Loucy (cell line): ENCODE measurements around the gene BACH1.

ENCODE experiments used
- H2AFZ ChIP-seq: fragments of 200-600 bp; sonication (generic); 2 replicates; pipeline ENCODE4 v1.6.0; 2016; ENCODE audit warnings: antibody characterized with exemption, mild to moderate bottlenecking, low read length, moderate library complexity
- H3F3A ChIP-seq: fragments of 200-600 bp; 2 replicates; pipeline ENCODE4 v1.6.0; 2016; ENCODE audit warnings: antibody characterized with exemption, low read depth, mild to moderate bottlenecking
- H3K27me3 ChIP-seq: fragments of 200-600 bp; sonication (generic); 2 replicates; pipeline ENCODE4 v1.6.1; 2014; ENCODE audit warnings: low read length, mild to moderate bottlenecking; ENCODE audit not compliant: insufficient read depth, poor library complexity, severe bottlenecking
- H3K36me3 ChIP-seq: fragments of 200-600 bp; sonication (generic); 2 replicates; pipeline ENCODE4 v1.6.1; 2016; ENCODE audit warnings: low read length; ENCODE audit not compliant: insufficient read depth
- H3K4me1 ChIP-seq: fragments of 200-600 bp; sonication (generic); 2 replicates; pipeline ENCODE4 v1.5.1; 2014; ENCODE audit warnings: low read length, mild to moderate bottlenecking; ENCODE audit not compliant: insufficient read depth, poor library complexity, severe bottlenecking
- H3K4me2 ChIP-seq: fragments of 200-600 bp; sonication (generic); 2 replicates; pipeline ENCODE4 v1.6.0; 2014; ENCODE audit warnings: antibody characterized with exemption, low read length, low read depth, mild to moderate bottlenecking; ENCODE audit not compliant: poor library complexity, severe bottlenecking
- H3K4me3 ChIP-seq: fragments of 200-600 bp; sonication (generic); 2 replicates; pipeline ENCODE4 v1.5.1; 2014; ENCODE audit warnings: low read length, mild to moderate bottlenecking, mixed read lengths; ENCODE audit not compliant: poor library complexity, severe bottlenecking
- H3K79me2 ChIP-seq: fragments of 200-600 bp; sonication (generic); 2 replicates; pipeline ENCODE4 v1.6.1; 2014; ENCODE audit warnings: low read length; ENCODE audit not compliant: insufficient read depth
- H3K9ac ChIP-seq: fragments of 200-600 bp; sonication (generic); 2 replicates; pipeline ENCODE4 v1.6.0; 2014; ENCODE audit warnings: mild to moderate bottlenecking, low read depth, low read length, moderate library complexity; ENCODE audit not compliant: poor library complexity, severe bottlenecking
- H3K9me2 ChIP-seq: fragments of 200-600 bp; sonication (generic); replicated peaks from 2 replicates; pipeline ENCODE4 v1.6.1; 2016; ENCODE audit warnings: low read depth, low read length, mixed read lengths
- H3K9me3 ChIP-seq: fragments of 200-600 bp; sonication (generic); 2 replicates; pipeline ENCODE4 v1.6.1; 2014; ENCODE audit warnings: mild to moderate bottlenecking, antibody characterized with exemption, low read length, low read depth; ENCODE audit not compliant: insufficient read depth
- H4K20me1 ChIP-seq: fragments of 200-600 bp; sonication (generic); 2 replicates; pipeline ENCODE4 v1.6.0; 2014; ENCODE audit warnings: antibody characterized with exemption, low read length, mild to moderate bottlenecking; ENCODE audit not compliant: insufficient read depth, poor library complexity, severe bottlenecking
- EZH2phosphoT487 ChIP-seq: fragments of 200-600 bp; IDR thresholded peaks from 2 replicates; pipeline ENCODE4 v1.6.1; 2018; ENCODE audit warnings: antibody characterized with exemption, mild to moderate bottlenecking, moderate library complexity, borderline replicate concordance
- TF ChIP-seq, protein P1 (sequence below): fragments of 200-600 bp; sonication (generic); conservative IDR thresholded peaks from 2 replicates; pipeline ENCODE4 v1.5.1; 2014; ENCODE audit warnings: mild to moderate bottlenecking, antibody characterized with exemption, low read length

The BACH1 gene

DNA sequence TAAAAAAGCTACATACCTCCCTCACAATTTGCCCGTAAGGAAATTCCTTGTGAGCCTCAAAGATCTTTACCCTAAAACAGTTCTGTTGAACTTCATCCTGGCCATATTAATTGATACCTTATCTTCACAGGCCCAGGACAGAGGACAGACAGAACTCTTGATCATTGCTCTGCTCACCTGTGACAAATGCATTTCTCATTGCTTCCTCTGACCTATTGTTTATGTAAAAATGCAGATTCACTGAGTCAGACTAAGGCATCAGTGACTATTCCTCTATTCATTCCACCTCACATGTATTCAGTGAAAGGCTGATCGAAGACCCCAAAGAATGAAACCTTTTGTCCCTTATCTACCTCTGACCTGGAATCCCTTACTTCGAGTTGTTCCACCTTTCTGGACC is 61.0 kb downstream of the BACH1 start:
- Histone ChIP-seq H4K20me1 (no peaks in the 10 kb centered on the region), H3K36me3 (peaks cover 6% of the 10 kb centered on the region; the same call in 1 of the 2 replicates), H3K27me3 (no peaks in the 10 kb centered on the region), H3K4me2 (no peak overlapping the region), H3K4me1 (no peaks in the 10 kb centered on the region), H3K79me2 (no peaks in the 10 kb centered on the region), H3K9ac (no peak overlapping the region), H3K9me3 (no peaks in the 10 kb centered on the region), H3K4me3 (no peak overlapping the region), H3F3A (no peaks in the 10 kb centered on the region), H2AFZ (no peak overlapping the region), H3K9me2 (no peaks in the 10 kb centered on the region)
- TF ChIP-seq, protein P1, sequence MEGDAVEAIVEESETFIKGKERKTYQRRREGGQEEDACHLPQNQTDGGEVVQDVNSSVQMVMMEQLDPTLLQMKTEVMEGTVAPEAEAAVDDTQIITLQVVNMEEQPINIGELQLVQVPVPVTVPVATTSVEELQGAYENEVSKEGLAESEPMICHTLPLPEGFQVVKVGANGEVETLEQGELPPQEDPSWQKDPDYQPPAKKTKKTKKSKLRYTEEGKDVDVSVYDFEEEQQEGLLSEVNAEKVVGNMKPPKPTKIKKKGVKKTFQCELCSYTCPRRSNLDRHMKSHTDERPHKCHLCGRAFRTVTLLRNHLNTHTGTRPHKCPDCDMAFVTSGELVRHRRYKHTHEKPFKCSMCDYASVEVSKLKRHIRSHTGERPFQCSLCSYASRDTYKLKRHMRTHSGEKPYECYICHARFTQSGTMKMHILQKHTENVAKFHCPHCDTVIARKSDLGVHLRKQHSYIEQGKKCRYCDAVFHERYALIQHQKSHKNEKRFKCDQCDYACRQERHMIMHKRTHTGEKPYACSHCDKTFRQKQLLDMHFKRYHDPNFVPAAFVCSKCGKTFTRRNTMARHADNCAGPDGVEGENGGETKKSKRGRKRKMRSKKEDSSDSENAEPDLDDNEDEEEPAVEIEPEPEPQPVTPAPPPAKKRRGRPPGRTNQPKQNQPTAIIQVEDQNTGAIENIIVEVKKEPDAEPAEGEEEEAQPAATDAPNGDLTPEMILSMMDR, result no peak

DNA sequence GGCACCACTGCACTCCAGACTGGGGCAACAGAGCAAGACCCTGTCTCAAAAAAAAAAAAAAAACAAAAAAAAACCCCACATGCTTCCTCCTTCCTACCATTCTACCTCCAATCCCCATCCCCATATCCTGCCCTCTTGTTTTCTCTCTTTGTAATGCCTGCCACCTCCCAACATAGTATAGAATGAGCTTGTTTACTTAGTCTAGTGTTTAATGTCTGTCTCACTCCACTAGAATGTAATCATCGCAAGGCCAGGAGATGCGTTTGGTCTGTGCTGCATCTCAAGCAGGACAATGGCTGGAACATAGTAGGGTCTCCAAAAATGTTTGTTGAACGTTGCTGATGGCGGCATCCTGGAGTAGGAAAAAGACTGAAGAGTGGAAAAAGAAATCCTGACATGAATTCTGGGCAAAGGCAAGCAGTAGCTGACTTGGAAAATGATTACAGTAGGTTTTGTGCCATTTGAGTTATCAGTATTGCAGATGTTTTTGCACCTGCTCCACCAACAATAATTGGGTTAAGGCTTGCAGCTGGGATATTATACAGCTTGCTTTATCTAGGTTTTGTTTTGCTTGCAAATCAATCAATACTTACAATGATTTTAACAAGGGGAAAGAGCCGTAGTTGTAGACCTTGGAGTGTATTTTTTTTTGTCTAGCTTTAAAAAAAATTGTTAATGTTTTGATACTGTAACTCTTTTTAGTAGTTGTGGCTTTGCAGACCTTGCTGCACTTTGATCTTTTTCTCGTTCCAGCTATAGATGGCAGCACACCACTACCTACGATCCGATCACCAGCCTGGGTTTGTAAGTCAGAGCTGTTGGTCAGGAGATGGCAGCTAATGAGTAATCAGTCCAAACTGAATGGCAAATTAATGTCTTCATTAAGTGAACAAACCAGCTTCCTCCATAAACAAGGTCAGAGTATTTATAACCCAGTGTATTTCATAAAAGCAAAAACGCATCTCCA is 62.4 kb downstream of the BACH1 start:
- Histone ChIP-seq H3K27me3 (no peaks in the 10 kb centered on the region), H3K4me2 (no peak overlapping the region), H2AFZ (no peak overlapping the region), H3K9ac (no peak overlapping the region), H3K4me1 (no peaks in the 10 kb centered on the region), H3K79me2 (no peaks in the 10 kb centered on the region), H3F3A (no peaks in the 10 kb centered on the region), H3K4me3 (no peak overlapping the region), H3K9me2 (no peaks in the 10 kb centered on the region), H3K36me3 (peaks cover 6% of the 10 kb centered on the region; the same call in 1 of the 2 replicates), H4K20me1 (no peaks in the 10 kb centered on the region), H3K9me3 (no peaks in the 10 kb centered on the region)
- TF ChIP-seq, protein P1, result peak; percentile 34; the same call in 1 of the 2 replicates
- no peak for TF ChIP-seq EZH2phosphoT487

DNA sequence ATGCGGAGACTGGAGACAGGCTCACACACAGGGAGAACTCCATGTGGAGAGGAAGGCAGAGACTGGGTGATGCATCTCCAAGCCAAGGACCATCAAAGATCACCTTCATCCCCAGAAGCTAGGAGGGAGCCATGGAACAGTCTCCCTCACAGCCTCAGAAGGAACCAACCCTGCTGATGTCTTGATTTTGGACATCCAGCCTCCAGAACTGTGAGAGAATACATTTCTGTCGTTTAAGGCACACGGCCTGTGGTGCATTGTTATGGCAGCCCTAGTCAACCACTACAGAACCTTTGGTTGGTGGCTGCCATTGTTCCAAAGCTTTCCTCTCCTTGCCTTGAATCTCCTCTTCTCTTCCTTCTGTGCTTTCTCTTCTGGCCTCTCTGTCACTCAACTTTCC is 64.0 kb downstream of the BACH1 start:
- Histone ChIP-seq H3K79me2 (no peaks in the 10 kb centered on the region), H3K9me3 (no peaks in the 10 kb centered on the region), H3K4me2 (no peak overlapping the region), H2AFZ (no peak overlapping the region), H3K9me2 (no peaks in the 10 kb centered on the region), H4K20me1 (no peaks in the 10 kb centered on the region), H3K27me3 (no peaks in the 10 kb centered on the region), H3K9ac (no peak overlapping the region), H3K4me1 (no peaks in the 10 kb centered on the region), H3K36me3 (peaks cover 6% of the 10 kb centered on the region; the same call in 1 of the 2 replicates), H3F3A (no peaks in the 10 kb centered on the region), H3K4me3 (no peak overlapping the region)
- TF ChIP-seq, protein P1, result no peak
- TF ChIP-seq EZH2phosphoT487, result no peak
